ENCODE data around the gene INO80C.

The INO80C gene

GRCh38 chr18:35497370-35498197, at the start of gene INO80C:
TSS of gene INO80C (minus strand) at chr18:35497960. CDS start at chr18:35497874, 86 bp downstream.
- H3K9me3 ChIP-seq (ENCODE audit: control insufficient read depth in 5 of 5, low read length in 5 of 5): no peaks in the 10 kb centered on the region
- peak within 1 kb of the TSS; percentile 85 to 89 (median 88) for H3K4me3 ChIP-seq (ENCODE audit: low read depth in 1 of 5, low read length in 5 of 5)
- H3K27me3 ChIP-seq (ENCODE audit: control insufficient read depth in 5 of 5, insufficient read depth in 4 of 5, low read length in 5 of 5): no peaks in the 10 kb centered on the region
- peaks cover 8 to 52% (median 44%) of the 10 kb centered on the region in 5 donors for H3K4me1 ChIP-seq (ENCODE audit: control insufficient read depth in 5 of 5, insufficient read depth in 5 of 5, low read length in 5 of 5)
- peak within 1 kb of the TSS; percentile 81 to 94 (median 89) for H3K9ac ChIP-seq (ENCODE audit: low read length in 5 of 5)
- H3K27ac ChIP-seq (ENCODE audit: low read depth, low read length): peak within 1 kb of the TSS; percentile 96
- H3K36me3 ChIP-seq (ENCODE audit: control insufficient read depth in 5 of 5, insufficient read depth in 5 of 5, low read length in 5 of 5): no peaks in the 10 kb centered on the region

- Histone ChIP-seq H3K36me3 (ENCODE audit: control insufficient read depth in 5 of 5, insufficient read depth in 5 of 5, low read length in 5 of 5) (no peaks in the 10 kb centered on the region), H3K9ac (ENCODE audit: low read length in 5 of 5) (no peak overlapping the region), H3K27ac (ENCODE audit: low read depth, low read length) (no peak overlapping the region), H3K4me3 (ENCODE audit: low read depth in 1 of 5, low read length in 5 of 5) (no peak overlapping the region), H3K27me3 (ENCODE audit: control insufficient read depth in 5 of 5, insufficient read depth in 4 of 5, low read length in 5 of 5) (no peaks in the 10 kb centered on the region), H3K4me1 (ENCODE audit: control insufficient read depth in 5 of 5, insufficient read depth in 5 of 5, low read length in 5 of 5) (no peaks in the 10 kb centered on the region), H3K9me3 (ENCODE audit: control insufficient read depth in 5 of 5, low read length in 5 of 5) (no peaks in the 10 kb centered on the region)
Observed at GRCh38 chr18:35547008-35547605, 49.3 kb upstream of the INO80C start.

- H3K27me3 ChIP-seq (ENCODE audit: control insufficient read depth in 5 of 5, insufficient read depth in 4 of 5, low read length in 5 of 5): no peaks in the 10 kb centered on the region
- H3K9ac ChIP-seq (ENCODE audit: low read length in 5 of 5): no peak overlapping the region
- H3K9me3 ChIP-seq (ENCODE audit: control insufficient read depth in 5 of 5, low read length in 5 of 5): peaks cover 0 to 3% (median 0%) of the 10 kb centered on the region in 5 donors
- H3K4me1 ChIP-seq (ENCODE audit: control insufficient read depth in 5 of 5, insufficient read depth in 5 of 5, low read length in 5 of 5): no peaks in the 10 kb centered on the region
- no peak overlapping the region for H3K4me3 ChIP-seq (ENCODE audit: low read depth in 1 of 5, low read length in 5 of 5)
- H3K27ac ChIP-seq (ENCODE audit: low read depth, low read length): no peak overlapping the region
- no peaks in the 10 kb centered on the region for H3K36me3 ChIP-seq (ENCODE audit: control insufficient read depth in 5 of 5, insufficient read depth in 5 of 5, low read length in 5 of 5)
Observed at GRCh38 chr18:35542356-35542755, 44.6 kb upstream of the INO80C start.

- H3K4me3 ChIP-seq (ENCODE audit: low read depth in 1 of 5, low read length in 5 of 5): no peak overlapping the region
- H3K9ac ChIP-seq (ENCODE audit: low read length in 5 of 5): no peak overlapping the region
- H3K4me1 ChIP-seq (ENCODE audit: control insufficient read depth in 5 of 5, insufficient read depth in 5 of 5, low read length in 5 of 5): no peaks in the 10 kb centered on the region
- H3K9me3 ChIP-seq (ENCODE audit: control insufficient read depth in 5 of 5, low read length in 5 of 5): peaks cover 0 to 4% (median 4%) of the 10 kb centered on the region in 5 donors
- no peak overlapping the region for H3K27ac ChIP-seq (ENCODE audit: low read depth, low read length)
- H3K27me3 ChIP-seq (ENCODE audit: control insufficient read depth in 5 of 5, insufficient read depth in 4 of 5, low read length in 5 of 5): no peaks in the 10 kb centered on the region
- no peaks in the 10 kb centered on the region for H3K36me3 ChIP-seq (ENCODE audit: control insufficient read depth in 5 of 5, insufficient read depth in 5 of 5, low read length in 5 of 5)
Observed at GRCh38 chr18:35535297-35535696, 37.5 kb upstream of the INO80C start.

GRCh38 chr18:35533916-35534405, 36.2 kb upstream of the INO80C start:
- Histone ChIP-seq H3K36me3 (ENCODE audit: control insufficient read depth in 5 of 5, insufficient read depth in 5 of 5, low read length in 5 of 5) (no peaks in the 10 kb centered on the region), H3K27ac (ENCODE audit: low read depth, low read length) (no peak overlapping the region), H3K27me3 (ENCODE audit: control insufficient read depth in 5 of 5, insufficient read depth in 4 of 5, low read length in 5 of 5) (no peaks in the 10 kb centered on the region), H3K4me1 (ENCODE audit: control insufficient read depth in 5 of 5, insufficient read depth in 5 of 5, low read length in 5 of 5) (no peaks in the 10 kb centered on the region), H3K4me3 (ENCODE audit: low read depth in 1 of 5, low read length in 5 of 5) (no peak overlapping the region), H3K9me3 (ENCODE audit: control insufficient read depth in 5 of 5, low read length in 5 of 5) (peaks cover 0 to 4% (median 4%) of the 10 kb centered on the region in 5 donors), H3K9ac (ENCODE audit: low read length in 5 of 5) (no peak overlapping the region)

- Histone ChIP-seq H3K9ac (ENCODE audit: low read length in 5 of 5) (no peak overlapping the region), H3K27me3 (ENCODE audit: control insufficient read depth in 5 of 5, insufficient read depth in 4 of 5, low read length in 5 of 5) (no peaks in the 10 kb centered on the region), H3K4me3 (ENCODE audit: low read depth in 1 of 5, low read length in 5 of 5) (no peak overlapping the region), H3K9me3 (ENCODE audit: control insufficient read depth in 5 of 5, low read length in 5 of 5) (peaks cover 0 to 4% (median 0%) of the 10 kb centered on the region in 5 donors), H3K27ac (ENCODE audit: low read depth, low read length) (no peak overlapping the region), H3K36me3 (ENCODE audit: control insufficient read depth in 5 of 5, insufficient read depth in 5 of 5, low read length in 5 of 5) (no peaks in the 10 kb centered on the region), H3K4me1 (ENCODE audit: control insufficient read depth in 5 of 5, insufficient read depth in 5 of 5, low read length in 5 of 5) (peaks cover 5 to 35% (median 31%) of the 10 kb centered on the region in 5 donors)
Observed at GRCh38 chr18:35528749-35529274, 31.1 kb upstream of the INO80C start.

GRCh38 chr18:35526495-35527059, 28.8 kb upstream of the INO80C start:
- Histone ChIP-seq H3K27ac (ENCODE audit: low read depth, low read length) (no peak overlapping the region), H3K4me1 (ENCODE audit: control insufficient read depth in 5 of 5, insufficient read depth in 5 of 5, low read length in 5 of 5) (peaks cover 5 to 50% (median 39%) of the 10 kb centered on the region in 5 donors), H3K36me3 (ENCODE audit: control insufficient read depth in 5 of 5, insufficient read depth in 5 of 5, low read length in 5 of 5) (no peaks in the 10 kb centered on the region), H3K27me3 (ENCODE audit: control insufficient read depth in 5 of 5, insufficient read depth in 4 of 5, low read length in 5 of 5) (no peaks in the 10 kb centered on the region), H3K9ac (ENCODE audit: low read length in 5 of 5) (no peak overlapping the region), H3K9me3 (ENCODE audit: control insufficient read depth in 5 of 5, low read length in 5 of 5) (peaks cover 0 to 4% (median 0%) of the 10 kb centered on the region in 5 donors), H3K4me3 (ENCODE audit: low read depth in 1 of 5, low read length in 5 of 5) (peak overlapping the region in 4 of 5 donors; percentile 22 to 60 (median 36))

- Histone ChIP-seq H3K27ac (ENCODE audit: low read depth, low read length) (no peak overlapping the region), H3K9me3 (ENCODE audit: control insufficient read depth in 5 of 5, low read length in 5 of 5) (peaks cover 0 to 4% (median 0%) of the 10 kb centered on the region in 5 donors), H3K4me3 (ENCODE audit: low read depth in 1 of 5, low read length in 5 of 5) (peak overlapping the region in 4 of 5 donors; percentile 22 to 60 (median 36)), H3K9ac (ENCODE audit: low read length in 5 of 5) (no peak overlapping the region), H3K4me1 (ENCODE audit: control insufficient read depth in 5 of 5, insufficient read depth in 5 of 5, low read length in 5 of 5) (peaks cover 5 to 50% (median 39%) of the 10 kb centered on the region in 5 donors), H3K36me3 (ENCODE audit: control insufficient read depth in 5 of 5, insufficient read depth in 5 of 5, low read length in 5 of 5) (no peaks in the 10 kb centered on the region), H3K27me3 (ENCODE audit: control insufficient read depth in 5 of 5, insufficient read depth in 4 of 5, low read length in 5 of 5) (no peaks in the 10 kb centered on the region)
Observed at GRCh38 chr18:35525795-35526494, 28.2 kb upstream of the INO80C start.

- no peaks in the 10 kb centered on the region for H3K9me3 ChIP-seq (ENCODE audit: control insufficient read depth in 5 of 5, low read length in 5 of 5)
- H3K36me3 ChIP-seq (ENCODE audit: control insufficient read depth in 5 of 5, insufficient read depth in 5 of 5, low read length in 5 of 5): no peaks in the 10 kb centered on the region
- H3K4me3 ChIP-seq (ENCODE audit: low read depth in 1 of 5, low read length in 5 of 5): no peak overlapping the region
- H3K27me3 ChIP-seq (ENCODE audit: control insufficient read depth in 5 of 5, insufficient read depth in 4 of 5, low read length in 5 of 5): no peaks in the 10 kb centered on the region
- peak overlapping the region in 3 of 5 donors; percentile 19 to 38 (median 37) for H3K9ac ChIP-seq (ENCODE audit: low read length in 5 of 5)
- H3K4me1 ChIP-seq (ENCODE audit: control insufficient read depth in 5 of 5, insufficient read depth in 5 of 5, low read length in 5 of 5): peaks cover 5 to 50% (median 39%) of the 10 kb centered on the region in 5 donors
- H3K27ac ChIP-seq (ENCODE audit: low read depth, low read length): peak overlapping the region; percentile 44
Observed at GRCh38 chr18:35524226-35524625, 26.5 kb upstream of the INO80C start.
